ENCODE measurements around the gene BARHL2.
A peak's percentile ranks its signal among the peaks of the same experiment; 100 is the strongest.

The BARHL2 gene

DNA sequence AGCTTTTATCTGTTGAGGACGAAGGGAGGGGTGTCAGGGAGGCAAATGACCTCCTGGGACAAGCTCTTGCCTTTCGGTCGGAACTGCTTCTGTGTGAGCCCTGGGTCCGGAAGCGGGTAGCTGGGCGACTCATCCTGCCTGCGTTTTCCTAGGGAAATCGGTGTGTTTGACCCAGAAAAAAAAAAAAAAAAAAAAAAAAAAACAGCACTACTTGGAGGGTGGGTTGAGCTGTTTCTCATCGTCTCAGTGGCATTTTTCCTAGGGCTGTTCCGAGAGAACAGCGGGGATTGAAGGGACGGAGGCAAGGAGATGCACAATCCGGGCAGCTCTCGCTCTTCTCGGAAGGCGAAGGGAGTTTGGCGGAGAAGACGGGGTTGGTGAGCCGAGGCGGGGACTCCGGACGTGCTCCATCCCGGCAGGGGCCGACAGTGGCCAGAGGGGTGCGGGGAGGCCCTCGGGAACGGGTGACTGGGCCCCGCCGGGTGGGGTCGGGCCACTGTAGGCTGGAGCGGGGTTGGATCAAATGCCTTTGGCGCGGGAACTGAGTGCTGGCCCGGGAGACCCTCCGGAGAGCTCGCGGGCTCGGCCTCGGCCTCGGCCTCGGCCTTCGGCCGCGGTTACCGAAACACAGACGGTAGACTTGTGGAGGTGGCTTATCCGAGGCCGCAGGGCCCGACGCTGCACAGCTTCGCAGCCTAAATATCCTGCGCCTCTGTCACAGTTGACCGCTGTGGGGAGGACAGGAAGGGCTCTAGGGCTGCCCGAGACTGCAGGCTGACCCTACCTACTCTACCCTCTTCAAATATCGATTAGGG, 2.4 kb upstream of the BARHL2 start:
- H3K36me3 ChIP-seq (ENCODE audit: insufficient read depth, low read length) = no peaks in the 10 kb centered on the region
- H3K9me3 ChIP-seq (ENCODE audit: control insufficient read depth, insufficient read depth, low read length) = no peaks in the 10 kb centered on the region
- peaks cover 6% of the 10 kb centered on the region; the same call in 1 of the 2 replicates for H3K4me1 ChIP-seq (ENCODE audit: insufficient read depth, low read length)

DNA sequence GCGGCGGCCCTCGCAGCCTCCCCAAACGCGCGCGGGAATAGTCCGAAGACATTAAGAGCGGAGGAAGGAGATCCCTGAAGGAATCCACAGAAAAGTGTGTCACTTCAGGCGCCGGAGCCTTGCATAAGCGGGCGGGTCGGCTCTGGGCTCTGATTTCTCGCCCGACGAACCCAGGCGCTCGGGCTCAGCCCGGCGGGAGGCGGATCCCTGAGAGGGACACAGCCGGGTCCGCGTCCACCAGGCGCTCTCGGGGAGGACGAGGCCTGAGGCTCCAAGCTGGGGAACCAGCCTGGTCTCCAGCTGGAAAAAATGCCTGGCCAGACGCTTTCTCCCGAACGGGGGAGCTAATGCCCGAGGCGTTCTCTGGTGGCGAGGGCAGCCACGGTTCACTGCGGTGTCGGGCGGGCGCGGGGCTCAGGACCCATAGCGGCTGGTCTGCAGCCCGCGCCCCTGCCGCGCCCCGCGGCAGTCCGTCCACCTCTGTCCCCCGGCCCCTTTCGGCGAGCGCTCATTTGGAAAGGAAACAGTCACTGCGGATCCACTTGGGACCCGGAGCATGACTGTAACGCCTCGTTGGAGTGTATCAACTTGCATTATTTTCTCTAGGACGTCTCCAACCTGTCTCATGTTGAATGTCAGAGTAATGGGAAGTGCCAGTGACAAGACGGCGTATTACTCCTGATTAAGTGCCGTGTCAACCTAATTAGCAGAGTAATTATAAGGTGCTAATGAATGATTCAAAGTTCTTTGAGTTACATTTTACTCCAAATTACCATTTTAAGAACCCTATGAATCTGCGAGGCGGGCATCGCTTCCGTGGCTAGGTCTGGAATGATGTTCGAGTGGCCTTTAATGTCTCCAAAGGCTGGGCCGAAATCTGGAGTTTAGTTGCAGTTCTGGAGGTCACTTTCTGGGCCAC, 1.6 kb upstream of the BARHL2 start:
- Histone ChIP-seq H3K36me3 (ENCODE audit: insufficient read depth, low read length) (no peaks in the 10 kb centered on the region), H3K4me1 (ENCODE audit: insufficient read depth, low read length) (0 out of 2 replicates have a peak, but pooled peaks cover 5% of the 10 kb centered on the region), H3K9me3 (ENCODE audit: control insufficient read depth, insufficient read depth, low read length) (no peaks in the 10 kb centered on the region), H3K9ac (ENCODE audit: low read depth, low read length) (peak overlapping the region; percentile 68; the same call in 1 of the 2 replicates)

More for the DNA sequence above, 2.4 kb upstream of the BARHL2 start:
- H3K9ac ChIP-seq (ENCODE audit: low read depth, low read length) = peak overlapping the region; percentile 68; the same call in 1 of the 2 replicates

DNA sequence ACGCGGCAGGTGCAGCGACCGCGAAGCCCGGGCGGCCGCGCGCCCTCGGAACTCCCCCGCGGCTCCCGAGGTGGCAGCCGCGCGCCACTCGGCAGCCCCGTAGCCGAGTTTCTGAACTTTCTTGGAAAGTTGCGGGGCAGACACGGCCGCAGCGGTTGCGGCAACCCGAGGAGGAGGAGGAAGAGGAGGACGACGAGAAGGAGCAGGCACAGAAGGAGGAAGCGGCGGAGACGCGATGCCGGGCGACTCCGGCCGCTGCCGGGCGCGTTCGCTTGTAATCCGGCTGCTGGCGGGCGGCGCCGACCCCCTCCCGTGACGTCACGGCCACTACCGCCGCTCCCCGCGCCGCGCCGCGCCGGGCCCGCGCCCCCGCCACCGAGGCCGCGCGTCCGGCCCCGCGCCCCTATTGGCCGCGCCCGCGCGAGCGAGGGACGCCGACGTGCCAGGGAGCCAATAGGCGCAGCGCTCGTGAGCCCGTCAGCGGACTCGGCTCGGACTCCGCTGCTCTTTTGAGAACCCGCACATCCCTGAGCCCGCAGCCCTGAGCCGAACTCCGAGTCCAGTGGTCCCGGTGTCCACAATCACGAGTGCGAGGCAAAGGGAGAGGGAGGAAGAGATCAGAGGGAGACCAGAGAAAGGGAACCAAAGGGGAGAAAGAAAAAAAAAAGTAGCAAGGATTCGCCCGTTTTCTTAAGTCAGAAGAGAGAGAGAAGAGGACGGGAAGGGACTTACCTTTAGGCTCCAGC, 736 bp upstream of the BARHL2 start:
- Histone ChIP-seq H3K9me3 (ENCODE audit: control insufficient read depth, insufficient read depth, low read length) (no peaks in the 10 kb centered on the region), H3K9ac (ENCODE audit: low read depth, low read length) (peak overlapping the region; percentile 68; the same call in 1 of the 2 replicates), H3K4me1 (ENCODE audit: insufficient read depth, low read length) (0 out of 2 replicates have a peak, but pooled peaks cover 5% of the 10 kb centered on the region), H3K36me3 (ENCODE audit: insufficient read depth, low read length) (no peaks in the 10 kb centered on the region)

DNA sequence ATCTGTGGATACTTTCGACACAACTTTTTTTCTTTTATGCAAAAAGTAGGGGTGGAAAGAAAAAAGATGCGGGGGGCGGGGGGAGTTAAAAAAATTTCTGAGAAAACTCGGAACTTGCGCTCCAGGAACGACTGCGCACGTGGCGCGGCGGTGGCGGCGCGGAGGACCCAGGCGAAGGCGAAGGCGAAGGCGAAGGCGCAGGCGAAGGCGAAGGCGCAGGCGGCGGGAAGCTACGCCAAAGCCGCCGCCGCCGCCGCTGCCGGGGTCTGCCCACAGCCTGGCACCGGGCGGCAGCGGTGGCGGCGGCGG, 208 bp upstream of the BARHL2 start:
- Histone ChIP-seq H3K9ac (ENCODE audit: low read depth, low read length) (peak overlapping the region; percentile 55; the same call in 1 of the 2 replicates), H3K36me3 (ENCODE audit: insufficient read depth, low read length) (no peaks in the 10 kb centered on the region), H3K9me3 (ENCODE audit: control insufficient read depth, insufficient read depth, low read length) (no peaks in the 10 kb centered on the region), H3K4me1 (ENCODE audit: insufficient read depth, low read length) (0 out of 2 replicates have a peak, but pooled peaks cover 5% of the 10 kb centered on the region)

DNA sequence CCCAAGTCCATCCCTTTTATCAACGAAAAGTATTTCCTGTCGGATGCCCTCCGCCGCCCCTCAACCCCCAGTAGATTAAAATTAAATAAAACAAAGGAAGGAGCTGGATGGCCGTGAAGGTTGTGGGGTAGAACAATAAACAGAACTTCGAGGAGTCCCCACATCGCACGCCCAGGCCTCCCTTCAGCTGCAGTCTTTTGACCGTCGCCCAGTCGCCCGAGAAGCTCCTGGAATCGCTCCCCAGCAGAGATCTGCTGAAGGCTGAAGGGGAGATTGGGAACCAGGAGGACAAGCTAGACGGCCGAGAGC, 905 bp downstream of the BARHL2 start:
- Histone ChIP-seq H3K9ac (ENCODE audit: low read depth, low read length) (peak overlapping the region; percentile 22; the same call in 1 of the 2 replicates), H3K4me1 (ENCODE audit: insufficient read depth, low read length) (0 out of 2 replicates have a peak, but pooled peaks cover 5% of the 10 kb centered on the region), H3K9me3 (ENCODE audit: control insufficient read depth, insufficient read depth, low read length) (no peaks in the 10 kb centered on the region), H3K36me3 (ENCODE audit: insufficient read depth, low read length) (no peaks in the 10 kb centered on the region)

DNA sequence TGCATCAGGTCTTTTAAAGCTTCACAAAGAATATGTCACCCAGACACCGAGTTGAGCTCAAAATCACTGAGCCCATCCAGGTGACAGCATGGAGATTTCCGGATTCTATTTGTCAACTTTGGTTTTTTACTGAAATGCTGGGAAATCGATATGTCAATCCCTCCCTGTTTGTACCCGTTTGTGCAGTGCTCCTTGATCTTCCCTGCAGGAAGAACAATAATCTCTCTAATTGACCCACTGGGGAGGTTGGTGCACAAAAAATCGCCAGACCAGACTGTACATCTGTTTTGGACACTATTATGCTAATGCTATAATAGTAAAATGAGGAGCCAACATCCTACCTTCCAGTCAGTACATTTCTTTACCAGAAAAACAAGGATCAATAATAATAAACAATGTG, 1.8 kb downstream of the BARHL2 start:
- no peaks in the 10 kb centered on the region for H3K9me3 ChIP-seq (ENCODE audit: control insufficient read depth, insufficient read depth, low read length)
- H3K36me3 ChIP-seq (ENCODE audit: insufficient read depth, low read length) = no peaks in the 10 kb centered on the region
- no peak overlapping the region for H3K9ac ChIP-seq (ENCODE audit: low read depth, low read length)
- H3K4me1 ChIP-seq (ENCODE audit: insufficient read depth, low read length) = 0 out of 2 replicates have a peak, but pooled peaks cover 5% of the 10 kb centered on the region

DNA sequence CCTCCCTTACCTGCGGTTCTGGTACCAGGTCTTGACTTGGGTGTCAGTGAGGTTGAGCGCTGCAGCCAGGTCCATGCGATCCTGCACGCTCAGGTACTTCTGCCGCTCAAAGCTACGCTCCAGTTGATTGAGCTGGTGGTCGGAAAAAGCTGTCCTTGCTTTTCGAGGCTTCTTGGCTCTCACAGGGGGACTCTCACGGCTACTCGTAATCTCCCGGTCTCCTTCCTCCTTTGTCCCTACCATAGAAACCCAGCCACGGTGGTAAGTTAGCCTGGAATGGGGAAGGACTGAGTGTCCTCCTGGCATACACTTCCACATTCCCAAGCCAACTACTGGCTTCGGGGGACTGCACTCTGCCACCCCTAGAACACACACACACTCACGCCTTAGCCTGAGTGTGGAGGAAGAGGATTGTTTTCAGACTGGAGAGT, 2.6 kb downstream of the BARHL2 start:
- Histone ChIP-seq H3K9ac (ENCODE audit: low read depth, low read length) (no peak overlapping the region), H3K4me1 (ENCODE audit: insufficient read depth, low read length) (0 out of 2 replicates have a peak, but pooled peaks cover 5% of the 10 kb centered on the region), H3K9me3 (ENCODE audit: control insufficient read depth, insufficient read depth, low read length) (no peaks in the 10 kb centered on the region), H3K36me3 (ENCODE audit: insufficient read depth, low read length) (no peaks in the 10 kb centered on the region)

DNA sequence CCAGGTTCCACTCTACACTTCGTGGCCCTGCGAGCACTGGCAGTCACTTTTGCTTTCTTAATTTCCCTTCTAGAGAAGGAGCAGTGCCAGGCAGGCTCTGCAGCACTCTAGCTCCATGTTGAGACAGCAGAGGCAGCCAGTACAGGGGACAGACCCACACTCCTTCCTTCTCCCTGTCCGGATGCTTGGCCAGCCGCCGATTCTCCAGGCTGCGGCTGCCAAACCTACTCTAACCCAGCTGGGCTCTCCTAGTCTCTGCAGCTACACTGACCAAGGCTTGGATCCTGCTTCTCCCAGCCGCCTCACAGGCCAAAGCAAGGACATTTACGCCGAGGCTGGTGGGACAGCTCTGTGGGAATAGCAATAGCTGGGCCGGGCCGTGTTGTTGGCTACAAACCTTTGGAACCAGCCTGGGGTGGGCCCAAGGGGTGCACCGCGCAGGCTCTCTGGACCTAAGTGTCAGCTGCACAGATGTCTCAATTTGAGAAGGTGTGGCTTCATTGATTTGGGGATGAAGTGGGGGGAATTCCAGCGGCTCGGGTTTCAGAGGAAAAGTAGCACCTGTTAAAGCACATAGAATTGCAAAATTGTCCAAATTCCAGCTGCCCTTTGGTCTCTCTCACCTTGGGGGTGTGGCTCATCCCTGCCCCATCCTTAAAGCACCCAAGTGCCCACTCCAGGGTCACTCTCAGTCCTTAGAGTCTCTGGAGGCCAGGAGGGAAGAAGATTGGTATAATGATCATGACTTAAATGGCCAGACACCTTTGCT, 3.2 kb downstream of the BARHL2 start:
- 0 out of 2 replicates have a peak, but pooled peaks cover 5% of the 10 kb centered on the region for H3K4me1 ChIP-seq (ENCODE audit: insufficient read depth, low read length)
- no peaks in the 10 kb centered on the region for H3K9me3 ChIP-seq (ENCODE audit: control insufficient read depth, insufficient read depth, low read length)
- no peak overlapping the region for H3K9ac ChIP-seq (ENCODE audit: low read depth, low read length)
- H3K36me3 ChIP-seq (ENCODE audit: insufficient read depth, low read length) = no peaks in the 10 kb centered on the region

DNA sequence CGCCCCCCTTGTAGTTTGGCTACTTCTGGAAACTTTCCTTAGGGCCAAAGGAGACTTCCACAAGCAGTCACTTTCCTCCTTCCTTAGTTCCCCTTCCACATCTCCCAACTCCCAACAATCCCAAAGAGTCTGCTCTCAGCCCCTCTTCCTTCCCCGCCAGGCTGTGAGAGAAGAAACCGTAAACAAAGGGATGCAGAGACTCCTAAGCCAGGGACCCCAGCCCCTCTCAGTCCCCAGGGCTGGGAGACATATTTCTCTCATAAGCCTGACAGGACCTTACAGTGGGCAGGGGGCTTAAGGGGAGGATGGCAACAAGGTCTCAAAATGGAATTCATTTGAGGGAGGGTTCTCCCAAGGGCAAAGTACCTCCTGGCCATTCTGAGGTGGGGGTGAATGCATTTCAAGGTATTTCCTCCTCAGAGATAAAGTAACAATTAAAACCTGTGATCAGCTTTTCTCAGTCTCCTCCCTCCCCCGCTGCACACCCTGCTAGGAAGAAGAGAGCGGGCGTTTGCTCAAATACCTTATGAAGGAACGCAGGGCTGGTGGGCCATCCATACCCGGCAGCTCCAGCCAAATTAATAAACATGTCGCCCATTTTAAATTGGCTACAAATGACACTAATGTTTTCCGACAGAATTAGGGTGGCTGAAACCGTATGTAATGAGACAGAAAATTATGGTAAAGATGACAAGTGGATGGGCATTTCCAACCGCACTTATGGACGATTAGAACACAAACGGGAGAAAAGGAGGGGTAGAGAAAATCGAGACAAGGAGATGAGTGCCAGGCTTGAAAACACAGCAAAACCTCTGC, 4.0 kb downstream of the BARHL2 start:
- Histone ChIP-seq H3K36me3 (ENCODE audit: insufficient read depth, low read length) (no peaks in the 10 kb centered on the region), H3K9me3 (ENCODE audit: control insufficient read depth, insufficient read depth, low read length) (no peaks in the 10 kb centered on the region), H3K4me1 (ENCODE audit: insufficient read depth, low read length) (0 out of 2 replicates have a peak, but pooled peaks cover 5% of the 10 kb centered on the region), H3K9ac (ENCODE audit: low read depth, low read length) (no peak overlapping the region)

DNA sequence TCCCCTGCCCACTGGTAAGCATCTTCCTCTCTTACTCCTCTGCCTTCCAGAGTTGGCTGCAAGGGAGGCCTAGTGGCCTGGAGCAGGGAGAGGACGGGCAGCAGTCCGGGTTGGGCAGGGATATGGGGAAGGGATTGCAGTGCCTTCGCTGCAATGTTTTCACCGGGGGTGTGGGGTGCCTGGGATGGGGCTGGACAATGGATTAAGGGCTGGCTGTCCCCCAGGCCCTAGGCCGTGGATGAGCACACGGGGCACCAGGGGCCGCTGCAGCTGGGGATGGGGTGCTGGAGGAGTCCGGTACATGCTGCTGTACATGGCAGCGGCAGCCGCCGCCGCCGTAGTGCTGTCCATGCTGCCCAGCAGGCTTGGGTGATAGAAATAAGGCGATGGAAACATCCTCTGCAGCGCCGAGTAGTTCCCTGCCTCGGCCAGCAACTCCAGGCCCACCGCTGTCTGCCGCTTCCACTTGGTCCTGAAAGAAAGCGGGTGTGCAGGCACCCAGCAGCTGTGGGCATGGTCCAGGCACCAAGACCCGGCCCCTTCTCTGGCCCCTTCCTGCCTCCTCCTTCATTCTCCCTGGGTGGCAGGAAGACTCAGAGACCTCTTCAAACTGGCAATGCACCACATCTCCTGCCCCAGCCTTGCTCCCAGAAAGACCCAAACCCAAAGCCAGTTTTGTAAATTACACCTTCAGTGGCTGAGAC, 4.8 kb downstream of the BARHL2 start:
- Histone ChIP-seq H3K36me3 (ENCODE audit: insufficient read depth, low read length) (no peaks in the 10 kb centered on the region), H3K4me1 (ENCODE audit: insufficient read depth, low read length) (0 out of 2 replicates have a peak, but pooled peaks cover 5% of the 10 kb centered on the region), H3K9me3 (ENCODE audit: control insufficient read depth, insufficient read depth, low read length) (no peaks in the 10 kb centered on the region), H3K9ac (ENCODE audit: low read depth, low read length) (peak overlapping the region; percentile 11; the same call in 1 of the 2 replicates)

DNA sequence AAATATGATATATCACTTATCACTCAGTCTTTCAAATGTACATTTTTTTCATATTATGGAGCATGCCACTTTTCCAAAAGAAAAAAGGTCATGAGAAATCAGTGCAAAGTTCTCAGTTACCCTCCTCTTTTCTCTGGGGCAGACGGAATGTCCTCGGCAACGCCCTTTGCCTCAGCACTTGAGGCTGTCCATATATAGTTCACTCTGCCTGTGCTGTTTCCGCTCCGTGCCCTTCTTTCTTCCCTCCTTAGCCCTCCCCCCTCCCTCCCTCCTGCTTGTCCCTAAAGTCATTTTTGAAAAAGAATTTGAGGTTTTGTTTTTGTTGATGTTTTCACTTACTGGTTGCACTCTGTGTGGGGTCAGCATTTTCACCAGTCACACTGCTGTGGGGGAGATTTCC, 5.4 kb downstream of the BARHL2 start:
- Histone ChIP-seq H3K4me1 (ENCODE audit: insufficient read depth, low read length) (0 out of 2 replicates have a peak, but pooled peaks cover 5% of the 10 kb centered on the region), H3K36me3 (ENCODE audit: insufficient read depth, low read length) (no peaks in the 10 kb centered on the region), H3K9ac (ENCODE audit: low read depth, low read length) (no peak overlapping the region), H3K9me3 (ENCODE audit: control insufficient read depth, insufficient read depth, low read length) (no peaks in the 10 kb centered on the region)

All from ES-I3 (cell line).